Endodermal cell (in vitro differentiated cells): ENCODE results near the gene PIGB. TPM values are rescaled to one million over a fixed set of nuclear protein-coding genes. Genes with fewer than 3 reads are reported as not detected.
A peak's percentile ranks its signal among the peaks of the same experiment; 100 is the strongest.

Experiments
- DNase-seq: peaks from one replicate; pipeline ENCODE4 v3.0.0-alpha.2; 2017
- H3K27ac ChIP-seq: 2 replicates; pipeline ENCODE4 v1.5.1; 2013; ENCODE audit warnings: mild to moderate bottlenecking, low read depth, low read length, moderate library complexity
- H3K27me3 ChIP-seq: 2 replicates; pipeline ENCODE4 v1.6.1; 2013; ENCODE audit warnings: mild to moderate bottlenecking, low read length, moderate library complexity; ENCODE audit not compliant: insufficient read depth, control insufficient read depth, poor library complexity, severe bottlenecking
- H3K36me3 ChIP-seq: 2 replicates; pipeline ENCODE4 v1.7.0; 2013; ENCODE audit warnings: mild to moderate bottlenecking, low read length, moderate library complexity; ENCODE audit not compliant: control insufficient read depth, insufficient read depth
- H3K4me1 ChIP-seq: one replicate; pipeline ENCODE4 v1.7.0; 2013; ENCODE audit warnings: low read length; ENCODE audit not compliant: control insufficient read depth, insufficient read depth
- H3K4me3 ChIP-seq: 2 replicates; pipeline ENCODE4 v1.5.1; 2013; ENCODE audit warnings: mild to moderate bottlenecking, low read length, moderate library complexity
- H3K9ac ChIP-seq: 2 replicates; pipeline ENCODE4 v1.6.1; 2013; ENCODE audit warnings: mild to moderate bottlenecking, low read length, moderate library complexity; ENCODE audit not compliant: poor library complexity, severe bottlenecking; ENCODE audit errors: extremely low read depth
- H3K9me3 ChIP-seq: 2 replicates; pipeline ENCODE4 v1.6.1; 2013; ENCODE audit warnings: mild to moderate bottlenecking, low read length, moderate library complexity; ENCODE audit not compliant: control insufficient read depth
- H3K27ac Mint-ChIP-seq: 2 replicates; pipeline ENCODE4 v1.8.0; 2020; ENCODE audit warnings: mixed read lengths
- H3K27me3 Mint-ChIP-seq: 2 replicates; pipeline ENCODE4 v1.8.0; 2021; ENCODE audit warnings: mild to moderate bottlenecking, mixed read lengths; ENCODE audit not compliant: insufficient read depth
- H3K36me3 Mint-ChIP-seq: 2 replicates; pipeline ENCODE4 v1.8.0; 2020; ENCODE audit warnings: low read depth, mixed read lengths
- H3K4me1 Mint-ChIP-seq: 2 replicates; pipeline ENCODE4 v1.8.0; 2020; ENCODE audit warnings: mixed read lengths
- H3K4me3 Mint-ChIP-seq: 2 replicates; pipeline ENCODE4 v1.8.0; 2020; ENCODE audit warnings: mild to moderate bottlenecking, moderate library complexity, mixed read lengths
- H3K9me3 Mint-ChIP-seq: 2 replicates; pipeline ENCODE4 v1.8.0; 2020; ENCODE audit warnings: mild to moderate bottlenecking, mixed read lengths
- WGBS, 2 experiments: methylation state at CpG; one replicate each; pipeline versions ENCODE4 v1.1.5 to v1.1.7; 2013; ENCODE audit warnings: missing lambda C conversion rate in 2 of 2, mixed read lengths in 1 of 2; ENCODE audit not compliant: insufficient coverage in 1 of 2, insufficient read length in 1 of 2; 5-methylcytosine and 5-hydroxymethylcytosine counted together
- total RNA-seq, 2 donors: library from RNA; stranded (reverse); fragmentation: NEBNext Ultra II Directional in 1 of 2; extraction: Animal tissue kit (Norgen Biotek cat#: 25700) in 1 of 2; gene quantifications; 2 replicates in 1 of 2; 3 replicates in 1 of 2; pipeline ENCODE4 v1.2.1, GENCODE V29; 2021
- TF ChIP-seq, protein P1 (sequence below): fragments of 200-600 bp; sonication (generic); conservative IDR thresholded peaks from 2 replicates; pipeline ENCODE4 v1.5.0; 2021; ENCODE audit warnings: antibody characterized with exemption, mild to moderate bottlenecking

PIGB gene
- total RNA-seq, 2 donors from 2014 or later: 9.3 to 9.4 TPM

DNA sequence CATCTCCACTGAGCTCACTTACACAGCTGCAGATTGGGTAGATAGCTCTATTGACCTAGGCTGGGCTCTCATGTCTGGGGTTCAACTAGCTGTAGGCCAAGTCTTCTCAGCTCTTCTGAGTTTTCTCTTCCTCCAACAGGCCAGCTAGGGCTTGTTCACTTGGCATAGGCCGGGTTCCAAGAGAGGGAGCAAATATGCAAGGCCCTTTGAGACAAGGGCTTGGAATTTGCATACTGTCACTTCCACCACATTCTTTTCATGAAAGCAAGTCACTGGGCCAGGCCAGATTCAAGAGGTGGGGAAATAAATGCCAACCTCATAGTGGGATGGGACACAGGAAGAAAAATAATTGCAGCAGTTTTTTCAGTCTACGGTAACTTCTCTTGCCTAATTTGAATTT lies 25.2 kb downstream of the PIGB start:
- Mint-ChIP-seq H3K4me3 (no peak overlapping the region), H3K4me1 (peaks cover 10% of the 10 kb centered on the region), H3K27ac (peak overlapping the region; percentile 76), H3K9me3 (no peaks in the 10 kb centered on the region), H3K36me3 (peaks cover 21% of the 10 kb centered on the region), H3K27me3 (no peaks in the 10 kb centered on the region)
- WGBS, 2 experiments: 92% methylated on average over 2 of the region's 2 CpGs; no CpG with 5 or more reads in 1 of the 2 experiments
- Histone ChIP-seq H3K4me1 (no peaks in the 10 kb centered on the region), H3K9ac (no peak overlapping the region), H3K4me3 (no peak overlapping the region), H3K9me3 (no peaks in the 10 kb centered on the region), H3K27ac (no peak overlapping the region), H3K27me3 (no peaks in the 10 kb centered on the region), H3K36me3 (no peaks in the 10 kb centered on the region)
- peak; percentile 78 for DNase-seq
- TF ChIP-seq, protein P1, sequence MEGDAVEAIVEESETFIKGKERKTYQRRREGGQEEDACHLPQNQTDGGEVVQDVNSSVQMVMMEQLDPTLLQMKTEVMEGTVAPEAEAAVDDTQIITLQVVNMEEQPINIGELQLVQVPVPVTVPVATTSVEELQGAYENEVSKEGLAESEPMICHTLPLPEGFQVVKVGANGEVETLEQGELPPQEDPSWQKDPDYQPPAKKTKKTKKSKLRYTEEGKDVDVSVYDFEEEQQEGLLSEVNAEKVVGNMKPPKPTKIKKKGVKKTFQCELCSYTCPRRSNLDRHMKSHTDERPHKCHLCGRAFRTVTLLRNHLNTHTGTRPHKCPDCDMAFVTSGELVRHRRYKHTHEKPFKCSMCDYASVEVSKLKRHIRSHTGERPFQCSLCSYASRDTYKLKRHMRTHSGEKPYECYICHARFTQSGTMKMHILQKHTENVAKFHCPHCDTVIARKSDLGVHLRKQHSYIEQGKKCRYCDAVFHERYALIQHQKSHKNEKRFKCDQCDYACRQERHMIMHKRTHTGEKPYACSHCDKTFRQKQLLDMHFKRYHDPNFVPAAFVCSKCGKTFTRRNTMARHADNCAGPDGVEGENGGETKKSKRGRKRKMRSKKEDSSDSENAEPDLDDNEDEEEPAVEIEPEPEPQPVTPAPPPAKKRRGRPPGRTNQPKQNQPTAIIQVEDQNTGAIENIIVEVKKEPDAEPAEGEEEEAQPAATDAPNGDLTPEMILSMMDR: no peak

DNA sequence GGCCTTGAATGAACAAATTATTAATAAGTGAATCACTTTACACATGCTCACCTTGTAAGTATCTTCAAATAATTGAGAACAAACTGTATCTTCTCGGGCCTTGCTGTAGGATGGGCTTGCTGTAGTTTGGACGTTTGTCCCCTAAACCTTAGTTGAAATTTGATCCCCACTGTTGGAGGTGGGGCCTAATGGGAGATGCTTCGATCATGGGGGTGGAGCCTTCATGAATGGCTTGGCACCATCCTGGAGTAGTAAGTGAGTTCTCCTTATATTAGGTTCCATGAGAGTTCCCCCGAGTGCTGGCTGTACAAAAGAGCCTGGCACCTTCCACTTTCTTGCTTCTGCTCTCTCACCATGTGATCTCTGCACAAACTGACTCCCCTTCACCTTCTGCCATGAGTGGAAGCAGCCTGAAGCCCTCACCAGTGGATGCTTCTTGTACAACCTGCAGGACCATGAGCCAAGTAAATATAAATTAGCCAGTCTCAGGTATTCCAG lies 29.3 kb downstream of the PIGB start:
- Mint-ChIP-seq H3K9me3 (no peaks in the 10 kb centered on the region), H3K36me3 (peaks cover 19% of the 10 kb centered on the region), H3K4me1 (peaks cover 10% of the 10 kb centered on the region), H3K4me3 (no peak overlapping the region), H3K27me3 (no peaks in the 10 kb centered on the region), H3K27ac (no peak overlapping the region)
- Histone ChIP-seq H3K4me3 (no peak overlapping the region), H3K36me3 (no peaks in the 10 kb centered on the region), H3K9me3 (no peaks in the 10 kb centered on the region), H3K27me3 (no peaks in the 10 kb centered on the region), H3K27ac (no peak overlapping the region), H3K4me1 (no peaks in the 10 kb centered on the region), H3K9ac (no peak overlapping the region)
- 55 to 76% methylated on average over 3 to 4 of the region's 4 CpGs for WGBS, 2 experiments
- TF ChIP-seq, protein P1: no peak
- peak; percentile 64 for DNase-seq

DNA sequence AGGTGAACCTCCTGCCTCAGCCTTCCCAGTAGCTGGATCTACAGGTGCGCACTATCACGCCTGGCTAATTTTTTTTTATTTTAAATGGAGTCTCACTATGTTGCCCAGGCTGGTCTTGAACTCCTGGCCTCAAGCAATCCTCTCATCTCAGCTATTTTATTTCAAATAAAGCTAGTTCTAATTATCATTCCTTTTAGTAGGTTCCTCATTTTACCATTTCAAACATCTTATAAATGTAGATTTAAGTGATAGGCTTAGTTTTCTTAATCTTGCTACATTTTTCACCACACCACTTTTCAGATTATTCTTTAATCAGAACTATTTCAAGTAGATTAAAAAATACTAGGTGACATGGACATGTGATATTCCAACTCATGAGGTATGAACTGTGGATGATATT lies 30.3 kb downstream of the PIGB start:
- H3K36me3 Mint-ChIP-seq: peaks cover 17% of the 10 kb centered on the region
- Histone ChIP-seq H3K27me3 (no peaks in the 10 kb centered on the region), H3K27ac (no peak overlapping the region), H3K4me1 (no peaks in the 10 kb centered on the region), H3K36me3 (no peaks in the 10 kb centered on the region), H3K9me3 (no peaks in the 10 kb centered on the region), H3K9ac (no peak overlapping the region), H3K4me3 (no peak overlapping the region)
- H3K9me3 Mint-ChIP-seq: no peaks in the 10 kb centered on the region
- peaks cover 3% of the 10 kb centered on the region for H3K4me1 Mint-ChIP-seq
- H3K27me3 Mint-ChIP-seq: no peaks in the 10 kb centered on the region
- DNase-seq: no peak
- no peak overlapping the region for H3K4me3 Mint-ChIP-seq
- 93 to 100% methylated on average over 2 of the region's 2 CpGs for WGBS, 2 experiments
- no peak overlapping the region for H3K27ac Mint-ChIP-seq
- TF ChIP-seq, protein P1: no peak
